GM18526 (cell line): ENCODE results near the gene ABCC4.

ENCODE experiments used
- POLR2A ChIP-seq: IDR thresholded peaks from 3 replicates; pipeline ENCODE4 v1.6.1; 2011; ENCODE audit not compliant: insufficient read length; ENCODE audit errors: extremely low read depth

ABCC4 gene, protein sequence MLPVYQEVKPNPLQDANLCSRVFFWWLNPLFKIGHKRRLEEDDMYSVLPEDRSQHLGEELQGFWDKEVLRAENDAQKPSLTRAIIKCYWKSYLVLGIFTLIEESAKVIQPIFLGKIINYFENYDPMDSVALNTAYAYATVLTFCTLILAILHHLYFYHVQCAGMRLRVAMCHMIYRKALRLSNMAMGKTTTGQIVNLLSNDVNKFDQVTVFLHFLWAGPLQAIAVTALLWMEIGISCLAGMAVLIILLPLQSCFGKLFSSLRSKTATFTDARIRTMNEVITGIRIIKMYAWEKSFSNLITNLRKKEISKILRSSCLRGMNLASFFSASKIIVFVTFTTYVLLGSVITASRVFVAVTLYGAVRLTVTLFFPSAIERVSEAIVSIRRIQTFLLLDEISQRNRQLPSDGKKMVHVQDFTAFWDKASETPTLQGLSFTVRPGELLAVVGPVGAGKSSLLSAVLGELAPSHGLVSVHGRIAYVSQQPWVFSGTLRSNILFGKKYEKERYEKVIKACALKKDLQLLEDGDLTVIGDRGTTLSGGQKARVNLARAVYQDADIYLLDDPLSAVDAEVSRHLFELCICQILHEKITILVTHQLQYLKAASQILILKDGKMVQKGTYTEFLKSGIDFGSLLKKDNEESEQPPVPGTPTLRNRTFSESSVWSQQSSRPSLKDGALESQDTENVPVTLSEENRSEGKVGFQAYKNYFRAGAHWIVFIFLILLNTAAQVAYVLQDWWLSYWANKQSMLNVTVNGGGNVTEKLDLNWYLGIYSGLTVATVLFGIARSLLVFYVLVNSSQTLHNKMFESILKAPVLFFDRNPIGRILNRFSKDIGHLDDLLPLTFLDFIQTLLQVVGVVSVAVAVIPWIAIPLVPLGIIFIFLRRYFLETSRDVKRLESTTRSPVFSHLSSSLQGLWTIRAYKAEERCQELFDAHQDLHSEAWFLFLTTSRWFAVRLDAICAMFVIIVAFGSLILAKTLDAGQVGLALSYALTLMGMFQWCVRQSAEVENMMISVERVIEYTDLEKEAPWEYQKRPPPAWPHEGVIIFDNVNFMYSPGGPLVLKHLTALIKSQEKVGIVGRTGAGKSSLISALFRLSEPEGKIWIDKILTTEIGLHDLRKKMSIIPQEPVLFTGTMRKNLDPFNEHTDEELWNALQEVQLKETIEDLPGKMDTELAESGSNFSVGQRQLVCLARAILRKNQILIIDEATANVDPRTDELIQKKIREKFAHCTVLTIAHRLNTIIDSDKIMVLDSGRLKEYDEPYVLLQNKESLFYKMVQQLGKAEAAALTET (N-terminal part only)

DNA sequence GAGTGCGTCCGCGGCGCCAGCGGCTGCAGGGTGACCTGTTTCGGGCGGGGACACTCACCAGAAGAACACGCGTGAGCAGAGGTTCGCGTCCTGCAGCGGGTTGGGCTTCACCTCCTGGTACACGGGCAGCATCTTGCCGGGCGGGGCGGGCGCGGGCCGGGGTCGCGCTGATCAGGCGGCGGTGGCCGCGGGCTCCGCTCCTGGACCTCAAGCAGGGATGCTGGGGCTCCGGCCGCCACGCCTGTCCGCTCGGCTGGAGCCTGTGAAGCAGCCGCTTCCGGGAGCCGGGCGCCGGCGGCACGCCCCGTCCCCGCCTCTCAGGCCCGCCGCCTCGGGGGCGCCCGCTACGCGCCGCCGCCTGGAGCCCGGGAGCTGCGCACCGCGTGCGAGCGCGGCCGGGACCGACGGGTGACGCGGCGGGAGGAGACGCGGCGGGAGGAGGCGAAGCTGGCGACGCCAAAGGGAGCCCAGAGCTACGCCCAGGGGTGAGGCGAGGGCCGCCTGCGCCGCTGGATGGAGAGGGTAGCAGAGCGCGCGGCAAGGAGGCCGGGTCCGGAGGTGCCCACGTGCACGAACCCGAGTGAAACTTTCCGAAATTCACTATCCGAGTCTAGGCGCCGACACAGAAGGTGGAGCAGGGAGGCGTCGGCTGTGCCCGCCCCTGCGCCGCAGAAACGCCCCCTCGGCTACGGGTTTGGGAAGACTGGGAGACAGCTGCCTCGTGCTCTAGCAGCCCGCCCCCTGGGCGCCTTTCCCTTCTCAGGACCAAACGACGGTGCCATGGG, at the start of gene ABCC4:
TSS of gene ABCC4 (minus strand) at position 269 of the 785 bp plus-strand sequence. CDS start at position 132, 137 bp downstream.
- peak; percentile 53 for TF ChIP-seq POLR2A

DNA sequence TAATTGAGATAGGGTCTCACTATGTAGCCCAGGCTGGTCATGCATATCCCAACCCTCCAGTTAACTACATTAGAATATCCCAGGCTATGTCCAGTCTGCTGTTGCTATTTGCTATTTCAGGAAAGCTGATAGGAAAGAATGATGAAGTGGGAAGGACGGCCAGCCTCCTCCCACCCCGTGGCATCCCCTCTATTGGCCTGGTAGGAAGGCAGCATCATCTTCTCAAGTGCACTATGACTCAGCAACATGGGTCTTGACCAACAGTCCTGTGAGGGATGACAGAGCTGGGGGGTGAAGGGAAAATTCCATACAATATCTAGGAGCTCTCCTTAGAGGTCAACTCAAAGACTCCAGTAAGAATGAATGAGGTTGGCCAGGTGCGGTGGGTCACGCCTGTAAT, 48.0 kb upstream of the ABCC4 start:
- TF ChIP-seq POLR2A = no peak

DNA sequence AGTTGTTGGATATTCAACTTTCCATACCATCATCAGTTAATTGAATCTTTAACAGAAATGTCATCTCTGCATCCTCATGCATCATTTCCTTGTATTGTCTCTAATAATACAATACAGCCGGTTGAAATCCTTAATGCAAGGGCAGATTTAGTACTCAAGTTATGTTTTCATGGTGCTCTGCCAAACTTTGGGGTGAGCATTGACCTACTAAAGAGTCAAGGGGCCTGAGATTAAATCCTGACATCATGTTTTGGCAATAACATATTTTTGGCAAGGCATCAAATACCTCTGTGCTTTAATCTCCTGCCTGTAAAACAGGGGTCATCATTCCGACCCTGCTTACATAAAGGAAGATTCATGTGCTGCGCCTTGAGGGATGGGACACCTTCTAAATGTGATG, 42.7 kb upstream of the ABCC4 start:
- TF ChIP-seq POLR2A = no peak

DNA sequence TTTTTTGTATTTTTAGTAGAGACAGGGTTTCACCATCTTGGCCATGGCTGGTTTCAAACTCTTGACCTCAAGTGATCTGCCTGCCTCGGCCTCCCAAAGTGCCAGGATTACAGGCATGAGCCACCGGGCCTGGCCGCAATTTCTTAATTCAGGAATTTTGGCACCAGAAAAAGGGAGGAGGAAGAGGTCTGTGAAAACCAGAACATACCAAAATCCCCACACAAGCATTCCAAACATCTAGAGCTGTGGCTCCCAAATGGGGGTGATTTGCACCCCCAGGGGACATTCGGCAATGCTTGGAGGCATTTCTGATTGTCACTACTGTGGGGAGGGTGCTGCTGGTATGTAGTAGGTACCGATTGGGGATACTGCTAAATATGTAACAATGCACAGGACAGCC, 40.2 kb upstream of the ABCC4 start:
- no peak for TF ChIP-seq POLR2A

DNA sequence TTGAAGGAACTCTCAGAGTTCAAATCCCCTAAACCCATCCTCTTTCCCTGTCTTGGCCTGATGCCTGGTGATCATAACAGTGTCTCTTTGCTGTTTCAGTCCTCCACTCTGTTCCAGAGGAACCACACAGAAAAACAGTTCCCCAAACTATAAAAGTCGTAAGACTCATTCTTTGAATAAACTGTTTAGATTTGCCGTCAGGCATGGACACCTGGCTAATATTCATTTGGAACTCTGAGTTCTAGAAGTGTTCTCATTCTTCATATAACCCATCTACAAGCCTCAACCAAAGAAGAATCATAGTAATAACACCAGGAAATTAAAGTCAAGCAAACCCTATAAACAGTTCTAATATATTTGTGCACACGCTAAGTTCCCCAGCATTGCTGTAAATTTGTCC, 37.7 kb upstream of the ABCC4 start:
- TF ChIP-seq POLR2A = no peak

DNA sequence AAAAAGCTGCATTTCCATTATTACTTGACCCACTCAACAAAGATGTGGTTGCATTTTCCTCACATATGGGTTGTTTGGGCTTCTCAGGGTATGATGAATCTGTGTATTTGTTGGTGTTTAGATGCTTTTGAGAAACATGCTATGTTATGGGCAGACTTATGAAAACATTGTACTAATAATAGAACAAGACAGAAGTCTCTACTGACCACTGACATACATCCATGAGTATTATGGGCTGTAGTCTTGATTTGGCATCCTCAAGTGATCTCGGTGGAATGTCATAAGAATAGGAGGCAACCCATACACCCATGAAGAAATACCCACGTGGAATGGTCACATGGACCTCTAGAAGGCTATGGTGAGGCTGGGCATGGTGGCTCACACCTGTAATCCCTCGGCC, 36.3 kb upstream of the ABCC4 start:
- no peak for TF ChIP-seq POLR2A

DNA sequence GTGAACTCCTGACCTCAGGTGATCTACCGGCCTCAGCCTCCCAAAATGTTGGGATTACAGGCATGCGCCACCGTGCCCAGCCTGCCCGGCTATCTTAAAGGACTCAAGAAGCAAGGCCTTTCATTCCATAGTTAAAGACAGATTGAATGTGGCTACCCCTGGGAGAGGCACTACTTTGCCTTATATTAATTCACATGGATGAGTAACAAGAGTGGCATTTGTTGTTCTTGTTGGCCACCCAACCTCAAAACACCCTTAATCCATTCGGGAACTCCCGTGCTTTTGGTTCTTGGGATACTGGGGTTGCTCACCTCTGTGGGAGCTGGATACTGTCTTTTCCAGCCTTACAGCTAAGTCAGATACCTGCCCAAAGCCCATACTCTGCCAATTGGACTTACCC, 34.4 kb upstream of the ABCC4 start:
- no peak for TF ChIP-seq POLR2A

DNA sequence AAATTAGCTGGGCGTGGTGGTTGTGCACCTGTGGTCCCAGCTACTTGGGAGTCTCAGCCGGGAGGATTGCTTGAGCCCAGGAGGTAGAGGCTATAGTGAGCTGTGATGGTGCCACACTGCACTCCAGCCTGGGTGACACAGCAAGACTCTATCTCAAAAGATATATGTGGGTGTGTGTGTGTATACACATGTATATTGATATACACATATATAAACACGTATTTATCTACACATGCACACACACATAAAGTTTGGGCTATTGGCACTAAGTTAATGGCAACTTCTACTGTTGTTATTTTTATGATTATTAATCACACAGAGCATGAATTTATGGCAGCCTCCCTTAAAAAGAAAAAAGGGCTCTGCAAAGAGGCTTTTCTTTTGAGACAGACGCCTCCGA, 27.1 kb upstream of the ABCC4 start:
- no peak for TF ChIP-seq POLR2A

DNA sequence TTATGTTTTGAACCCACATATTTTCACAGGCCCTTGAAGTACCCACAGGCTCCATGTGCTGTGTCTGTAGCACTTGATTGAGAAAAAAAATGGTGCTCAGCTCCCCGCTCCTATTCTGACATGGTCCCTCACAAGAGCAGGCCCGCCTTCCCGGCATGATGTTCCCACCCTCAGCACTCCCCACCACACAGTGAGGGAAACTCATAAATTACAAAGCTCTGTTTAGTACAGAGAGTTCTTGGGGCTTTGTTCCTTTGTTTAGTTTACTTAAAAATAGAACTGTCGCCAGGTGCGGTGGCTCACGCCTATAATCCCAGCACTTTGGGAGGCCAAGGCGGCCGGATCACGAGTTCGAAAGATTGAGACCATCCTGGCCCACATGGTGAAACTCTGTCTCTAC, 25.9 kb upstream of the ABCC4 start:
- no peak for TF ChIP-seq POLR2A

DNA sequence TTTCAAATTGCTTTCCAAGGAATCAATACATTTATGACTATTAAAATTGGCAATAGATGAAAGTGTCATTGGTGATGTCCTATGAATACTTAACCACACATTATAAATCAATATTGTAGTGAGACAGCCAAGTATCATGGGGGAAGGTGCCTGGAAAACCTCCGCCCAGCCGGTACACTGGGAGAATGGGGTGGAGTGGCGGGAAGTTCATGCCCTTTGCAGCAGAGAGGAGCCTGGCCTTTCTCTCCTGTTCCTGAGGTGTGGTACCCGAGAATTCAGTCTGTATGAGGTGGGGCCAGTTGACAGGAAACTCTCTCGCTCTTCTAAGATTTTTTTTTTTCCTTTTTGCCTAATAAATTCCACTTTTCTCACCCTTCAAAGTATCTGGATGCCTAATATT, 25.4 kb upstream of the ABCC4 start:
- no peak for TF ChIP-seq POLR2A

DNA sequence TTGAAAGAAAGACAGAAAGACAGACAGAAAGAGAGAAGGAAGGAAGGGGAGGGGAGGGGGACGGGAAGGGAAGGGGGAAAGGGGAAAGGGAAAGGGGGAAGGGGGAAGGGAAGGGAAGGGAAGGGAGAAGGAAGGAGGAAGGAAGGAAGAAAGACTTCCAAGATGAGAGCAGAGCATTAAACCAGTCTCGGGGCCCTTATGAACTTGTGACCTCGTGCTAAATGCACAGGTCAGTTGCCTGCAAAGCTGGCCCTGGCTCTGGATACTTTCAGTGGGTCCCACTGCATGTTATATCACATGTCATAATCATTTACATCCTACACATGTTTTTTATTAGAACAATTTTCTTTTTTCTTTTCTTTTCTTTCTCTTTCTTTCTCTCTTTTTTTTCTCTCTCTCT, 24.2 kb upstream of the ABCC4 start:
- no peak for TF ChIP-seq POLR2A

DNA sequence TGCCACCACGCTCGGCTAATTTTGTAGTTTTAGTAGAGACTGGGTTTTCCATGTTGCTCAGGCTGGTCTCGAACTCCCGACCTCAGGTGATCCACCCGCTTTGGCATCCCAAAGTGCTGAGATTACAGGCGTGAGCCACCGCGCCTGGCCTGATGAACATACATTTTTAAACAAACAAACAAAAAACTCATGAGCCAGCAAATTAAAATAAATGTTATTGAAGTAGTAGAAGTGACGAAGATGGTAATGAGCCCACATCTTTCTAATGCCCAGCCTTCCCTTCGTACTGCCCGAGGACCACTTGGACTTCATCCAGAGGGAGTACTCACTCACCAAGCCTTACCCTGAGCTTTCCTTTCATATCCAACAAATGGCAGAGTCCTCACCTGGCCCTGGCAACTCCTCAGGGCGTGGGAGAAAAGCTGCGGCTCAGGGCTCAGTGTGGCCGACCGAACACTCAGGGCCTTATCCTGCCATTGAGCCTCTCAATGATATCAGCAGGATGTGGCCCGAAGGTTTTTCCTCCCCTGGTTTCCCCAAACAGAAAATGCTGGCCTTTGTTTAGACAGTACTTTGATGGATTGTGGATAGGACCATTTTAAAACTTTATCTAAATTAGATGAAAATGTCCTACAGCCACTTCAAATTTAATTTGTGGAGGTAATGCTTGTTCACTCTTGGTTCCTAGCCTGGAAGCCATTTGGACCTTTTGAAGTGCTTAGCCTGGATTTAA, 22.8 kb upstream of the ABCC4 start:
- no peak for TF ChIP-seq POLR2A

DNA sequence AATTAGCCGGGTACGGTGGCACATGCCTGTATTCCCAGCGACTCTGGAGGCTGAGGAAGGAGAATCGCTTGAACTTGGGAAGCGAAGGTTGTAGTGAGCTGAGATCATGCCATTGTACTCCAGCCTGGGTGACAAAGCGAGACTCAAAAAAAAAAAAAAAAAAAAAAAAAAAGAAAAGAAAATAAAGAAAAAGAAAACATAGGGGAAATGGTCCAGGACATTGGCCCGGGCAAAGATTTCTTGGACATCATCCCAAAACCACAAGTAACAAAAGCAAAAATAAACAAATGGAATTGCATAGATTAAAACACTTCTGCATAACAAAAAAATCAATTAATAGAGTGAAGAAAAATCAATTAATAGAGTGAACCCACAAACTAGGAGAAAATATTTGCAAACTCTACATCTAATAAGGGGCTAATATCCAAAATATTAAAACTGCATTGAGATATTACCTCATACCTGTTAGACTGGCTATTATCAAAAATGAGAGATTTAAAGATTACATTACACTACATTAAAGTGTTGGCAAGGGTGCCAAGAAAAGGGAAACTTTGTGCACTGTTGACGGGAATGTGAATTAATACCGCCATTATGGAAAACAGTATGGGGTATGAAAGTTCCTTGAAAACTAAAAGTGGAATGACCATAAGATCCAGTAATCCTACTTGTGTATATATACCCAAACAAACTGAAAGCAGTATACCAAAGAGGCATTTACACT, 18.5 kb upstream of the ABCC4 start:
- no peak for TF ChIP-seq POLR2A
